Loucy (cell line): ENCODE results near the gene OVOL2.

ENCODE experiments used
- H2AFZ ChIP-seq: fragments of 200-600 bp; sonication (generic); 2 replicates; pipeline ENCODE4 v1.6.0; 2016; ENCODE audit warnings: antibody characterized with exemption, mild to moderate bottlenecking, low read length, moderate library complexity
- H3F3A ChIP-seq: fragments of 200-600 bp; 2 replicates; pipeline ENCODE4 v1.6.0; 2016; ENCODE audit warnings: antibody characterized with exemption, low read depth, mild to moderate bottlenecking
- H3K27me3 ChIP-seq: fragments of 200-600 bp; sonication (generic); 2 replicates; pipeline ENCODE4 v1.6.1; 2014; ENCODE audit warnings: low read length, mild to moderate bottlenecking; ENCODE audit not compliant: insufficient read depth, poor library complexity, severe bottlenecking
- H3K36me3 ChIP-seq: fragments of 200-600 bp; sonication (generic); 2 replicates; pipeline ENCODE4 v1.6.1; 2016; ENCODE audit warnings: low read length; ENCODE audit not compliant: insufficient read depth
- H3K4me1 ChIP-seq: fragments of 200-600 bp; sonication (generic); 2 replicates; pipeline ENCODE4 v1.5.1; 2014; ENCODE audit warnings: low read length, mild to moderate bottlenecking; ENCODE audit not compliant: insufficient read depth, poor library complexity, severe bottlenecking
- H3K4me2 ChIP-seq: fragments of 200-600 bp; sonication (generic); 2 replicates; pipeline ENCODE4 v1.6.0; 2014; ENCODE audit warnings: antibody characterized with exemption, low read length, low read depth, mild to moderate bottlenecking; ENCODE audit not compliant: poor library complexity, severe bottlenecking
- H3K4me3 ChIP-seq: fragments of 200-600 bp; sonication (generic); 2 replicates; pipeline ENCODE4 v1.5.1; 2014; ENCODE audit warnings: low read length, mild to moderate bottlenecking, mixed read lengths; ENCODE audit not compliant: poor library complexity, severe bottlenecking
- H3K79me2 ChIP-seq: fragments of 200-600 bp; sonication (generic); 2 replicates; pipeline ENCODE4 v1.6.1; 2014; ENCODE audit warnings: low read length; ENCODE audit not compliant: insufficient read depth
- H3K9ac ChIP-seq: fragments of 200-600 bp; sonication (generic); 2 replicates; pipeline ENCODE4 v1.6.0; 2014; ENCODE audit warnings: mild to moderate bottlenecking, low read depth, low read length, moderate library complexity; ENCODE audit not compliant: poor library complexity, severe bottlenecking
- H3K9me2 ChIP-seq: fragments of 200-600 bp; sonication (generic); replicated peaks from 2 replicates; pipeline ENCODE4 v1.6.1; 2016; ENCODE audit warnings: low read depth, low read length, mixed read lengths
- H3K9me3 ChIP-seq: fragments of 200-600 bp; sonication (generic); 2 replicates; pipeline ENCODE4 v1.6.1; 2014; ENCODE audit warnings: mild to moderate bottlenecking, antibody characterized with exemption, low read length, low read depth; ENCODE audit not compliant: insufficient read depth
- H4K20me1 ChIP-seq: fragments of 200-600 bp; sonication (generic); 2 replicates; pipeline ENCODE4 v1.6.0; 2014; ENCODE audit warnings: antibody characterized with exemption, low read length, mild to moderate bottlenecking; ENCODE audit not compliant: insufficient read depth, poor library complexity, severe bottlenecking
- EZH2phosphoT487 ChIP-seq: fragments of 200-600 bp; IDR thresholded peaks from 2 replicates; pipeline ENCODE4 v1.6.1; 2018; ENCODE audit warnings: antibody characterized with exemption, mild to moderate bottlenecking, moderate library complexity, borderline replicate concordance
- TF ChIP-seq, protein P1 (sequence below): fragments of 200-600 bp; sonication (generic); conservative IDR thresholded peaks from 2 replicates; pipeline ENCODE4 v1.5.1; 2014; ENCODE audit warnings: mild to moderate bottlenecking, antibody characterized with exemption, low read length

Gene OVOL2

DNA sequence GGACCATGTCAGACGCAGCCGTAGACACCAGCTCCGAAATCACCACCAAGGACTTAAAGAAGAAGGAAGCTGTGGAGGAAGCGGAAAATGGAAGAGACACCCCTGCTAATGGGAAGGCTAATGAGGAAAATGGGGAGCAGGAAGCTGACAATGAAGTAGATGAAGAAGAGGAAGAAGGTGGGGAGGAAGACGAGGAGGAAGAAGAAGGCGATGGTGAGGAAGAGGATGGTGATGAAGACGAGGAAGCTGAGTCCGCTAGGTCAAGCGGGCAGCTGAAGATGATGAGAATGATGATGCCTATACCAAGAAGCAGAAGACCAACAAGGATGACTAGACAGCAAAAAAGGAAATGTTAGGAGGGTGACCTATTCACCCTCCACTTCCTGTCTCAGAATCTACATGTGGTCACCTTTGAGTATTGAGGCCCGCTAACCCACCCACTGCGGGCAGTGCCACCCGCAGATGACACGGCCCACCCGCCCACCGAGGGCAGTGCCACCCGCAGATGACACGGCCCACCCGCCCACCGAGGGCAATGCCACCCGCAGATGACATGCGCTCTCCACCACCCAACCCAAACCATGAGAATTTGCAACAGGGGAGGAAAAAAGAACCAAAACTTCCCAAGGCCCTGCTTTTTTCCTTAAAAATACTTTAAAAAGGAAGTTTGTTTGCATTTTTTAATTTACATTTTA lies 45.6 kb downstream of the OVOL2 start:
- Histone ChIP-seq H3K4me3 (no peak overlapping the region), H3K9me2 (no peaks in the 10 kb centered on the region), H3K27me3 (no peaks in the 10 kb centered on the region), H3F3A (no peaks in the 10 kb centered on the region), H3K36me3 (no peaks in the 10 kb centered on the region), H3K4me1 (no peaks in the 10 kb centered on the region), H3K9me3 (no peaks in the 10 kb centered on the region), H3K9ac (no peak overlapping the region), H2AFZ (no peak overlapping the region), H3K4me2 (no peak overlapping the region), H3K79me2 (no peaks in the 10 kb centered on the region), H4K20me1 (no peaks in the 10 kb centered on the region)
- TF ChIP-seq EZH2phosphoT487 = no peak
- TF ChIP-seq, protein P1, sequence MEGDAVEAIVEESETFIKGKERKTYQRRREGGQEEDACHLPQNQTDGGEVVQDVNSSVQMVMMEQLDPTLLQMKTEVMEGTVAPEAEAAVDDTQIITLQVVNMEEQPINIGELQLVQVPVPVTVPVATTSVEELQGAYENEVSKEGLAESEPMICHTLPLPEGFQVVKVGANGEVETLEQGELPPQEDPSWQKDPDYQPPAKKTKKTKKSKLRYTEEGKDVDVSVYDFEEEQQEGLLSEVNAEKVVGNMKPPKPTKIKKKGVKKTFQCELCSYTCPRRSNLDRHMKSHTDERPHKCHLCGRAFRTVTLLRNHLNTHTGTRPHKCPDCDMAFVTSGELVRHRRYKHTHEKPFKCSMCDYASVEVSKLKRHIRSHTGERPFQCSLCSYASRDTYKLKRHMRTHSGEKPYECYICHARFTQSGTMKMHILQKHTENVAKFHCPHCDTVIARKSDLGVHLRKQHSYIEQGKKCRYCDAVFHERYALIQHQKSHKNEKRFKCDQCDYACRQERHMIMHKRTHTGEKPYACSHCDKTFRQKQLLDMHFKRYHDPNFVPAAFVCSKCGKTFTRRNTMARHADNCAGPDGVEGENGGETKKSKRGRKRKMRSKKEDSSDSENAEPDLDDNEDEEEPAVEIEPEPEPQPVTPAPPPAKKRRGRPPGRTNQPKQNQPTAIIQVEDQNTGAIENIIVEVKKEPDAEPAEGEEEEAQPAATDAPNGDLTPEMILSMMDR = no peak

DNA sequence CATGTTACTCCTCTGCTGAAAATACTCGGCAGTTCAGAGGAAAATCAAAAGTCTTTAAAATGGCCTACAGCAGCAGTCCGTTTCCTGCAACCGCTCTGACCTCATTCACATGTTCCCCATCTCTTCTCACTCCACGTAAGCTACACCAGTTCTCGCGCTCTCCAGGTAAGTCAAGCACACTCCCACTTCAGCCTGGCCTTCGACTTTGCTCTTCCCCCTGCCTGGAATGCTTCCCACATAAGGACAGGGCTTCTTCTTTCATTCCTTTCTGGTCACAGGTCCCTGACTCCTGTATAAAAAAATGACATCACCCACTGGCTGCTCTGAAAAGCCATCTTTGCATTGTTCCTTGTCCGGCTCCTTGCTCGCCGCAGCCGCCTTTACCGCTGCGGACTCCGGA lies 46.2 kb downstream of the OVOL2 start:
- no peaks in the 10 kb centered on the region for H3K79me2 ChIP-seq

DNA sequence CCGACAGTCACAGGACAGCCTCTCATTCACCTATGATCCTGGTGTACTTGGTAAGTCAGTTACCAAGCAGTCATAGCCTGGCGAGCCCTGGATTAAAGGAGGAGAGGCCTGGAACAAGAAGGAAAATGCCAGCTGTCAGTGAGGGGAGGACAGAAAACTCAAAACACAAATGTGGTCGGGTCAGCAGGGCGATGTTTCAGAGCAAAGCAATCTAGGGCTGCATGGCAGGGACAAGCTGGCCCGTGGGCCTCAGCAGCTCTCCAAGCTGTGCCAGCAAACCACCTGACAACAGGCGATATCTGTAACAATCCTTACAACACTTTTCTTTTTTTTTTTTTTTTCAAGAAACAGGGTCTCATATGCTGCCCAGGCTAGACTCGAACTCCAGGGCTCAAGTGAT lies 48.6 kb downstream of the OVOL2 start:
- Histone ChIP-seq H3K9me3 (no peaks in the 10 kb centered on the region), H3K36me3 (no peaks in the 10 kb centered on the region), H3K9me2 (no peaks in the 10 kb centered on the region), H3K4me2 (no peak overlapping the region), H2AFZ (no peak overlapping the region), H3F3A (no peaks in the 10 kb centered on the region), H3K9ac (no peak overlapping the region), H3K4me3 (no peak overlapping the region), H4K20me1 (no peaks in the 10 kb centered on the region), H3K79me2 (no peaks in the 10 kb centered on the region), H3K27me3 (no peaks in the 10 kb centered on the region), H3K4me1 (no peaks in the 10 kb centered on the region)
- TF ChIP-seq, protein P1 = no peak
- no peak for TF ChIP-seq EZH2phosphoT487

More for the DNA sequence above, 46.2 kb downstream of the OVOL2 start:
- no peaks in the 10 kb centered on the region for H3F3A ChIP-seq
- no peaks in the 10 kb centered on the region for H3K4me1 ChIP-seq
- H3K9ac ChIP-seq = no peak overlapping the region
- H3K9me2 ChIP-seq = no peaks in the 10 kb centered on the region
- H3K4me2 ChIP-seq = no peak overlapping the region
- no peaks in the 10 kb centered on the region for H3K27me3 ChIP-seq
- TF ChIP-seq EZH2phosphoT487 = no peak
- TF ChIP-seq, protein P1 = no peak
- no peaks in the 10 kb centered on the region for H3K36me3 ChIP-seq
- H3K4me3 ChIP-seq = no peak overlapping the region
- H4K20me1 ChIP-seq = no peaks in the 10 kb centered on the region
- H2AFZ ChIP-seq = no peak overlapping the region; the same call in 1 of the 2 replicates
- H3K9me3 ChIP-seq = no peaks in the 10 kb centered on the region
